H7 (cell line): Measurements from ENCODE around the gene NOTCH1. TPM values are rescaled to one million over a fixed set of nuclear protein-coding genes. Genes with fewer than 3 reads are reported as not detected.
"Not testable (repeated sequence)": the region's sequence is repeated elsewhere in the genome, so short reads cannot be mapped to it uniquely, and the experiment has no call there.

Experiments
- DNase-seq: peaks from one replicate; pipeline ENCODE4 v3.0.0; 2012
- H3K27me3 ChIP-seq: 2 replicates; pipeline ENCODE4 v1.6.0; 2011; ENCODE audit warnings: mild to moderate bottlenecking, low read length; ENCODE audit not compliant: control insufficient read depth, insufficient read depth
- H3K36me3 ChIP-seq: replicated peaks from 2 replicates; pipeline ENCODE4 v1.5.1; 2011; ENCODE audit warnings: low read length; ENCODE audit not compliant: control insufficient read depth, insufficient read depth
- H3K4me3 ChIP-seq: 2 replicates; pipeline ENCODE4 v1.5.1; 2011; ENCODE audit warnings: low read depth, mild to moderate bottlenecking, control low read depth, low read length, moderate library complexity; ENCODE audit not compliant: insufficient read depth
- total RNA-seq: library from RNA; depleted of rRNA; stranded (reverse); fragments of >200 nt; shearing (Covaris generic); gene quantifications from 2 replicates; pipeline ENCODE4 v1.2.3, GENCODE V29; 2014

The NOTCH1 gene
- total RNA-seq, 1 experiment from 2014 or later: 33.3 TPM

- H3K4me3 ChIP-seq: no peak overlapping the region
- no peaks in the 10 kb centered on the region for H3K27me3 ChIP-seq
- no peak for DNase-seq
- no peaks in the 10 kb centered on the region for H3K36me3 ChIP-seq
These were observed 17.1 kb upstream of the NOTCH1 start for GRCh38 chr9:136562746-136563495.

GRCh38 chr9:136561779-136562178 lies 15.9 kb upstream of the NOTCH1 start:
- DNase-seq: no peak
- Histone ChIP-seq H3K36me3 (no peaks in the 10 kb centered on the region), H3K27me3 (no peaks in the 10 kb centered on the region), H3K4me3 (no peak overlapping the region)

- DNase-seq: no peak
- Histone ChIP-seq H3K36me3 (no peaks in the 10 kb centered on the region), H3K4me3 (no peak overlapping the region)
These were observed 14.7 kb upstream of the NOTCH1 start for GRCh38 chr9:136560586-136560985.

GRCh38 chr9:136559371-136559770 lies 13.5 kb upstream of the NOTCH1 start:
- H3K27me3 ChIP-seq, DNase-seq, H3K4me3 ChIP-seq, H3K36me3 ChIP-seq: not testable (repeated sequence)

More at GRCh38 chr9:136560586-136560985, 14.7 kb upstream of the NOTCH1 start:
- H3K27me3 ChIP-seq: no peaks in the 10 kb centered on the region

- not testable (repeated sequence) for H3K4me3 ChIP-seq, H3K27me3 ChIP-seq, H3K36me3 ChIP-seq, DNase-seq
These were observed 13.0 kb upstream of the NOTCH1 start for GRCh38 chr9:136558846-136559245.

GRCh38 chr9:136558373-136558772 lies 12.5 kb upstream of the NOTCH1 start:
- H3K36me3 ChIP-seq: no peaks in the 10 kb centered on the region
- H3K4me3 ChIP-seq: no peak overlapping the region
- no peak for DNase-seq
- no peaks in the 10 kb centered on the region for H3K27me3 ChIP-seq

- H3K36me3 ChIP-seq: no peaks in the 10 kb centered on the region
- no peak for DNase-seq
- no peaks in the 10 kb centered on the region for H3K27me3 ChIP-seq
- H3K4me3 ChIP-seq: no peak overlapping the region
These were observed 11.2 kb upstream of the NOTCH1 start for GRCh38 chr9:136557036-136557435.

- no peaks in the 10 kb centered on the region for H3K27me3 ChIP-seq
- DNase-seq: no peak
- no peak overlapping the region for H3K4me3 ChIP-seq
- no peaks in the 10 kb centered on the region for H3K36me3 ChIP-seq
These were observed 10.3 kb upstream of the NOTCH1 start for GRCh38 chr9:136556166-136556565.

- no peak overlapping the region for H3K4me3 ChIP-seq
- DNase-seq: no peak
- no peaks in the 10 kb centered on the region for H3K36me3 ChIP-seq
- no peaks in the 10 kb centered on the region for H3K27me3 ChIP-seq
These were observed 9.0 kb upstream of the NOTCH1 start for GRCh38 chr9:136554870-136555269.

GRCh38 chr9:136553581-136553980 lies 7.7 kb upstream of the NOTCH1 start:
- DNase-seq: no peak
- H3K36me3 ChIP-seq: no peaks in the 10 kb centered on the region
- H3K4me3 ChIP-seq: no peak overlapping the region
- no peaks in the 10 kb centered on the region for H3K27me3 ChIP-seq

GRCh38 chr9:136552117-136552703 lies 6.4 kb upstream of the NOTCH1 start:
- H3K4me3 ChIP-seq: no peak overlapping the region
- H3K27me3 ChIP-seq: no peaks in the 10 kb centered on the region
- no peaks in the 10 kb centered on the region for H3K36me3 ChIP-seq
- DNase-seq: no peak

- no peak overlapping the region for H3K4me3 ChIP-seq
These were observed 5.7 kb upstream of the NOTCH1 start for GRCh38 chr9:136551401-136552116.

GRCh38 chr9:136550439-136551289 lies 4.8 kb upstream of the NOTCH1 start:
- no peaks in the 10 kb centered on the region for H3K27me3 ChIP-seq
- no peak for DNase-seq
- H3K4me3 ChIP-seq: no peak overlapping the region

More at GRCh38 chr9:136551401-136552116, 5.7 kb upstream of the NOTCH1 start:
- Histone ChIP-seq H3K36me3 (no peaks in the 10 kb centered on the region), H3K27me3 (no peaks in the 10 kb centered on the region)
- DNase-seq: peak; percentile 97

More at GRCh38 chr9:136550439-136551289, 4.8 kb upstream of the NOTCH1 start:
- no peaks in the 10 kb centered on the region for H3K36me3 ChIP-seq
